GM13976 (cell line): Measurements from ENCODE around the gene CD37.
"Not testable (repeated sequence)": the region's sequence is repeated elsewhere in the genome, so short reads cannot be mapped to it uniquely, and the experiment has no call there.

Experiments used
- DNase-seq: peaks from one replicate; pipeline ENCODE4 v3.0.0; 2012; ENCODE audit warnings: low spot score
- CTCF ChIP-seq: IDR thresholded peaks from 2 replicates; pipeline ENCODE4 v1.5.1; 2012; ENCODE audit warnings: borderline replicate concordance, mild to moderate bottlenecking; ENCODE audit not compliant: insufficient read depth; ENCODE audit errors: extremely low read depth, missing control alignments, control extremely low read depth
- in situ Hi-C: fragments of 300-500 bp; cut with MboI; formaldehyde crosslinking; loops from one replicate; pipeline ENCODE4 v1.12.0; 2022; ENCODE audit warnings: low sequenced_read_pairs, mixed read lengths, inconsistent platforms; ENCODE audit not compliant: unreplicated experiment

CD37 gene

GRCh38 chr19:49371184-49371583, 36.0 kb downstream of the CD37 start:
- no peak for TF ChIP-seq CTCF
- DNase-seq: no peak
- in situ Hi-C loops: no loop called here

GRCh38 chr19:49373174-49373573, 38.0 kb downstream of the CD37 start:
- DNase-seq, in situ Hi-C loops: not testable (repeated sequence)

- no peak for DNase-seq
- in situ Hi-C loops: no loop called here
- no peak for TF ChIP-seq CTCF
Observed at GRCh38 chr19:49374665-49375434, 39.6 kb downstream of the CD37 start.

- DNase-seq: no peak
- in situ Hi-C loops: no loop called here
- TF ChIP-seq CTCF: no peak
Observed at GRCh38 chr19:49378512-49378911, 43.3 kb downstream of the CD37 start.

GRCh38 chr19:49380391-49380790, 45.2 kb downstream of the CD37 start:
- in situ Hi-C loops: no loop called here
- no peak for DNase-seq

GRCh38 chr19:49382639-49383038, 47.4 kb downstream of the CD37 start:
- TF ChIP-seq CTCF: no peak
- in situ Hi-C loops: no loop called here
- no peak for DNase-seq

More at GRCh38 chr19:49380391-49380790, 45.2 kb downstream of the CD37 start:
- no peak for TF ChIP-seq CTCF

GRCh38 chr19:49383599-49383998, 48.4 kb downstream of the CD37 start:
- in situ Hi-C loops: no loop called here
- TF ChIP-seq CTCF: no peak
- DNase-seq: no peak
